Fibroblast of mammary gland (primary cell): ENCODE results near the gene PDZD8.

Experiments
- DNase-seq: peaks from one replicate; pipeline ENCODE4 v3.0.0-alpha.2; 2010; ENCODE audit warnings: low read depth
- H3K4me3 ChIP-seq: 2 replicates; pipeline ENCODE4 v1.5.1; 2011; ENCODE audit warnings: low read depth, mild to moderate bottlenecking, low read length, moderate library complexity; ENCODE audit not compliant: control insufficient read depth
- TF ChIP-seq, protein P1 (sequence below): conservative IDR thresholded peaks from 2 replicates; pipeline ENCODE4 v1.5.1; 2011; ENCODE audit warnings: low read depth, low read length, inconsistent platforms; ENCODE audit not compliant: control insufficient read depth, insufficient read depth

Gene PDZD8

DNA sequence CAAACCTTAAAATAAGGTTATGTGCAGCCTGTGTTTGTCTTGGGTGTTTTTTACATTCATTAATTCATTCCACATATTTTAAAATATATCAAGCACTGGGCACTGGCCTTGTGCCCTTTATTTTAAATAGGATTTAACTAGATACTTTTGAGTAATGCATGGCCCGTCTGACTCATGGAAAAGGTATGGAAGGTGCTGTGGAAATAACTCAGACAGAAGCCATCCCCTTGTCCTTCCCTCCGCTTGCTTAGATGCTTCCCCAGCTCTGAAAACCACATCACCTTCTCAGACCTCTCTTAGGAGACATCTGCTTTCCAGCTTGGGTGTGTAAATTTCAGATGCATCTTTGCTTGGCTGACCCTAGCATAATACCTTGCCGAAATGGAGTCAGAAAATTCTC lies 103.8 kb downstream of the PDZD8 start:
- TF ChIP-seq, protein P1, sequence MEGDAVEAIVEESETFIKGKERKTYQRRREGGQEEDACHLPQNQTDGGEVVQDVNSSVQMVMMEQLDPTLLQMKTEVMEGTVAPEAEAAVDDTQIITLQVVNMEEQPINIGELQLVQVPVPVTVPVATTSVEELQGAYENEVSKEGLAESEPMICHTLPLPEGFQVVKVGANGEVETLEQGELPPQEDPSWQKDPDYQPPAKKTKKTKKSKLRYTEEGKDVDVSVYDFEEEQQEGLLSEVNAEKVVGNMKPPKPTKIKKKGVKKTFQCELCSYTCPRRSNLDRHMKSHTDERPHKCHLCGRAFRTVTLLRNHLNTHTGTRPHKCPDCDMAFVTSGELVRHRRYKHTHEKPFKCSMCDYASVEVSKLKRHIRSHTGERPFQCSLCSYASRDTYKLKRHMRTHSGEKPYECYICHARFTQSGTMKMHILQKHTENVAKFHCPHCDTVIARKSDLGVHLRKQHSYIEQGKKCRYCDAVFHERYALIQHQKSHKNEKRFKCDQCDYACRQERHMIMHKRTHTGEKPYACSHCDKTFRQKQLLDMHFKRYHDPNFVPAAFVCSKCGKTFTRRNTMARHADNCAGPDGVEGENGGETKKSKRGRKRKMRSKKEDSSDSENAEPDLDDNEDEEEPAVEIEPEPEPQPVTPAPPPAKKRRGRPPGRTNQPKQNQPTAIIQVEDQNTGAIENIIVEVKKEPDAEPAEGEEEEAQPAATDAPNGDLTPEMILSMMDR: no peak
- DNase-seq: peak; percentile 9
- no peak overlapping the region for H3K4me3 ChIP-seq

DNA sequence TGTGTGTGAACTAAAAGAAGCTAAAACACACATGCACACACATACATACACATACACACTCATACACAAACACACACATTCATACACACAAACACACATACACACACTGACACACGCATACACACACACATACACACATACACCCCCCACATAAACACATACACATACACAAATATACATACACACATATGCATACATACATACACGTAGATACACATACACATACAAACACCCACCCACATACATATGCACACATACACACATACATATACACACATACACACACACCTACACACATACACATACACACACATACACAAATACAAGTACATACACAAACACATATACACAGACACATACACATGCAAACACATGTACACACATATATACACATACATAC lies 106.3 kb downstream of the PDZD8 start:
- no peak overlapping the region for H3K4me3 ChIP-seq
- TF ChIP-seq, protein P1: no peak
- no peak for DNase-seq

DNA sequence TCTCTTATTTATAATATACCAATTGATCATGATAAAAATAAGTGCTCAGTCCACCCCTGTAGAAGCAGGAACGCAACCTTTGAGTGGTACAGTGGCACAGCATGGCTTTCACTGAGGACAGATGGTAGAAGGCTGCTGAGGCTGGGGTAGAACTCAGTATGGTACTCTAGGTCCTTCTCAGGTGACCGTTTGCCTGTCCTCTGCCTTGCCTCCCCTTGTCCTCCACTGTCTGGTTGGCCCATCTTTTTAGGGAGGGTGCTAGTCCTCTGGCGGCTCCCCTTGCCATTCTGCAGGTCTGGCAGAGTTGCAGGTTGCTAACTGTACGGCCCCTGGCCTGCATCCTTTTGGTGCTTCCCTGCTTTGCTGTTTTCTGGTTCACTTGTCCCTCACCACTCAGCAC lies 107.0 kb downstream of the PDZD8 start:
- no peak for DNase-seq
- TF ChIP-seq, protein P1: no peak
- H3K4me3 ChIP-seq: no peak overlapping the region

DNA sequence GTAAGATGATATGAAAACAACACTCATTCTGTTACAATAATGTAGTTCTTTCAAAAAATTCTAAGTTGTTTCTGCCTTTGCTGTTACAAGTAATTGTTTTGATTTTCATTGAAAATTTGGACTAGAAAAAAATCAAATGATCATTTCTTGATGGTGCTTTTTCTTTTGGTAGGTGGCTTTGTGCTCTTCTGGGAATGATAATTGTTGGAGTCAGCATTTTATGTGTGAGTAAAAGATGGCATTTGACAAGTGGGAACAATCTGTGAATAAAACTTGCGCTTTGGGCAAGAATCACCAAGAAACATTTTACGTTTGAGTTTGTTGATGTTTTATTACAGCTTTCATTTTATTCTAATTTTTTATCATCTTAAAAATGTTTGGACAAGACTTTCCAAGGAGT lies 108.4 kb downstream of the PDZD8 start:
- DNase-seq: no peak
- TF ChIP-seq, protein P1: no peak
- no peak overlapping the region for H3K4me3 ChIP-seq

DNA sequence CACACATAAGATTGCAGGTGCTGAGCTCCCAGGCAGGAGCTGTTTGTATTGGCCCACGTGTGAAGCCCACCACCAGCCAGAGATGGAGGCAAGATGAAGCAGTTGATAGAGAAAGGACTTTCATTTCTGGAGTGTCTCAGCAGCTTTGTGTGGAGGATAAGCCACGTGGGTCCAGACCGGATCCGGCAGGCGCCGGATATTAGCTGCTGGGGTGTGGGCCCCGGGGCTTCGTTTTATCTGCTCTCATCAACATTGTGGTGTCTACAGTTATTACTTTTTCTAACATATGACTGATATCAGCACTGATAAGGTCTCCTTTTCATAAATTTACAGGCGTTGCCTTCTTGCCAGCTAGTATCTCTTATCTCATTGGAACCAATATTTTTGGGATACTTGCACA lies 108.8 kb downstream of the PDZD8 start:
- TF ChIP-seq, protein P1: no peak
- no peak for DNase-seq
- H3K4me3 ChIP-seq: no peak overlapping the region

DNA sequence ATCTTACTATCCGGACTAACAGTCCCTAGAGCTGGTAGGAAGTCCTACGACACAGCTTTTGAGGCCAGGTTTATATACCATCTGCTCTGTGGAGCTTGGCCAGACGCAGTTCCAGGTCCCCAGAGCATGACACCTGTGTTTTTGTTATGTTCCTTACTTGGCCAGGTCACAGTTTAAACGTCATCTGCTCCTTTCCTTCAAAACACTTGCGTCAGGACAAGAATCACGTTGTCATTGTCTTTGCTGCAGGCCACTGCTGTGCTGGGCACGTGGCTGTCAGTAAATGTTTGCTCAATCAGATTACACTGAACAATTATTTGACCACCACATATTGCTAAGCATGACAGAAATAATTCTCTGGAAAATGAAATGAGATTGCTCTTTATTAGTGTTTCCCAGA lies 110.5 kb downstream of the PDZD8 start:
- H3K4me3 ChIP-seq: no peak overlapping the region
- TF ChIP-seq, protein P1: no peak
- DNase-seq: no peak

DNA sequence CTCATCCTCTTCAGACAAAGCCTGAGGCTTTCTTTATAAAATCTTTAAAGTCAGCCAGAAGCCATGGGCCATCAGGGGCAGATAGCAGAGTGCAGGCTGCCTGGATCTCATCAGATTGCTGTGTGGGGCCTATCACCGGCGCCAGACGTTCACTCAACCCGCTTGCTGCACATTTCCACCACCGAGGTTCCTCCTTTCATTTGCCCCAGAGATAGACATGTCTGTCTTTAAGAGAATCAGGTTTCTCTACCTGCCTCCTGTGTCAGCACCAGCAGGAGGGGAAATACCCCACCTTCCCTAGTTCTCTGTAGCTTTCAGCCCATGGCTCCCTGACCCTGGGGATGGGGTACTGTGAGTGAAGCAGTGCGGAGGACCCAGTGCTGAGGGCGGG lies 112.3 kb downstream of the PDZD8 start:
- TF ChIP-seq, protein P1: no peak
- no peak overlapping the region for H3K4me3 ChIP-seq
- no peak for DNase-seq
